Bronchial epithelial cell (primary cell): ENCODE measurements around the gene SMAGP. TPM values are rescaled to one million over a fixed set of nuclear protein-coding genes. Genes with fewer than 3 reads are reported as not detected.

Experiments used
- DNase-seq: peaks from one replicate; pipeline ENCODE4 v3.0.0-alpha.2; 2010; ENCODE audit warnings: low read depth
- FAIRE-seq: peaks from 2 replicates; lab custom pipeline; 2011; peaks lifted over from hg19 to GRCh38; lab: Jason Lieb, UNC
- H3K27me3 ChIP-seq: 2 replicates; pipeline ENCODE4 v1.5.1; 2011; ENCODE audit warnings: low read length; ENCODE audit not compliant: control insufficient read depth, insufficient read depth
- H3K36me3 ChIP-seq: 2 replicates; pipeline ENCODE4 v1.5.1; 2011; ENCODE audit warnings: low read length; ENCODE audit not compliant: control insufficient read depth, insufficient read depth
- H3K4me3 ChIP-seq: 2 replicates; pipeline ENCODE4 v1.5.1; 2011; ENCODE audit warnings: mild to moderate bottlenecking, low read depth, low read length, control low read depth
- CTCF ChIP-seq: IDR thresholded peaks from 2 replicates; pipeline ENCODE4 v1.5.1; 2011; ENCODE audit warnings: mild to moderate bottlenecking, moderate library complexity, low read length, control low read depth, inconsistent platforms; ENCODE audit not compliant: insufficient read depth, severe bottlenecking
- total RNA-seq: library from RNA; depleted of rRNA; stranded (reverse); fragments of >200 nt; gene quantifications from 2 replicates; pipeline ENCODE4 v1.2.1, GENCODE V29; 2014

Gene SMAGP
- total RNA-seq, 1 donor from 2014 or later, result 7.4 TPM

- Histone ChIP-seq H3K36me3 (peaks cover 27% of the 10 kb centered on the region), H3K27me3 (no peaks in the 10 kb centered on the region), H3K4me3 (no peak overlapping the region)
- DNase-seq (no peak), FAIRE-seq (no peak)
- no peak for TF ChIP-seq CTCF
These were observed 28.1 kb downstream of the SMAGP start for GRCh38 chr12:51242120-51242519.

- peaks cover 27% of the 10 kb centered on the region for H3K36me3 ChIP-seq
- H3K4me3 ChIP-seq, result no peak overlapping the region
- DNase-seq (peak; percentile 56), FAIRE-seq (no peak)
- no peaks in the 10 kb centered on the region for H3K27me3 ChIP-seq
- no peak for TF ChIP-seq CTCF
These were observed 29.2 kb downstream of the SMAGP start for GRCh38 chr12:51240971-51241370.

GRCh38 chr12:51238510-51239334, 31.5 kb downstream of the SMAGP start, which contains the start of gene DAZAP2:
TSS of gene DAZAP2 (plus strand) at chr12:51238826. CDS start at chr12:51238908, 82 bp downstream.
- no peaks in the 10 kb centered on the region for H3K27me3 ChIP-seq
- peak; percentile 87 for DNase-seq
- FAIRE-seq, result no peak
- TF ChIP-seq CTCF, result peak; percentile 29
- peak within 1 kb of the TSS; percentile 98 for H3K4me3 ChIP-seq
- peaks cover 20% of the 10 kb centered on the region for H3K36me3 ChIP-seq

- H3K4me3 ChIP-seq, result peak overlapping the region; percentile 98
- TF ChIP-seq CTCF, result no peak
- FAIRE-seq (no peak), DNase-seq (peak; percentile 38)
- H3K27me3 ChIP-seq, result no peaks in the 10 kb centered on the region
- H3K36me3 ChIP-seq, result peaks cover 20% of the 10 kb centered on the region
These were observed 32.1 kb downstream of the SMAGP start for GRCh38 chr12:51238037-51238509.

- Histone ChIP-seq H3K4me3 (no peak overlapping the region), H3K27me3 (no peaks in the 10 kb centered on the region), H3K36me3 (no peaks in the 10 kb centered on the region)
- DNase-seq (no peak), FAIRE-seq (no peak)
- TF ChIP-seq CTCF, result no peak
These were observed 35.7 kb downstream of the SMAGP start for GRCh38 chr12:51234530-51234929.

GRCh38 chr12:51232642-51233041, 37.6 kb downstream of the SMAGP start:
- FAIRE-seq, result no peak
- Histone ChIP-seq H3K4me3 (no peak overlapping the region), H3K36me3 (no peaks in the 10 kb centered on the region), H3K27me3 (no peaks in the 10 kb centered on the region)
- no peak for DNase-seq
- no peak for TF ChIP-seq CTCF
